Liver (tissue), 9 donors: ENCODE measurements around the gene APOH. TPM values are rescaled to one million over a fixed set of nuclear protein-coding genes. Genes with fewer than 3 reads are reported as not detected.

Experiments
- DNase-seq: peaks from one replicate; pipeline ENCODE4 v3.0.0-alpha.2; 2017; ENCODE audit warnings: low spot score
- H3K27ac ChIP-seq, 2 donors: one replicate each; pipeline ENCODE4 v1.7.0; 2013; ENCODE audit warnings: inconsistent platforms in 2 of 2, low read length in 2 of 2, control low read depth in 1 of 2, low read depth in 1 of 2, mild to moderate bottlenecking in 1 of 2
- H3K27me3 ChIP-seq, 4 donors: one replicate each; pipeline versions ENCODE4 v1.6.1 to v1.7.0; 2013; ENCODE audit warnings: low read length in 3 of 4, inconsistent platforms in 1 of 4, mild to moderate bottlenecking in 1 of 4, moderate library complexity in 1 of 4; ENCODE audit not compliant: control insufficient read depth in 4 of 4, insufficient read depth in 4 of 4
- H3K36me3 ChIP-seq, 4 donors: one replicate each; pipeline versions ENCODE4 v1.6.1 to v1.7.0; 2013; ENCODE audit warnings: low read length in 3 of 4, mild to moderate bottlenecking in 3 of 4, low read depth in 1 of 4, moderate library complexity in 1 of 4; ENCODE audit not compliant: control insufficient read depth in 4 of 4, insufficient read depth in 3 of 4
- H3K4me1 ChIP-seq, 4 donors: one replicate each; pipeline versions ENCODE4 v1.6.1 to v1.7.0; 2013; ENCODE audit warnings: low read length in 3 of 4, mild to moderate bottlenecking in 3 of 4, moderate library complexity in 1 of 4; ENCODE audit not compliant: control insufficient read depth in 4 of 4, insufficient read depth in 4 of 4
- H3K4me3 ChIP-seq, 3 donors: one replicate each; pipeline versions ENCODE4 v1.6.1 to v1.7.0; 2013; ENCODE audit warnings: low read length in 3 of 3, control low read depth in 1 of 3, low read depth in 1 of 3, mild to moderate bottlenecking in 1 of 3
- H3K9ac ChIP-seq, 2 donors: one replicate each; pipeline ENCODE4 v1.7.0; 2013; ENCODE audit warnings: low read length in 2 of 2, mild to moderate bottlenecking in 2 of 2, moderate library complexity in 2 of 2, control low read depth in 1 of 2, low read depth in 1 of 2
- H3K9me3 ChIP-seq, 4 donors: one replicate each; pipeline versions ENCODE4 v1.6.1 to v1.7.0; 2013; ENCODE audit warnings: low read length in 3 of 4; ENCODE audit not compliant: control insufficient read depth in 4 of 4
- ATF3 ChIP-seq: IDR thresholded peaks from 2 replicates; pipeline ENCODE4 v1.6.1; 2016; ENCODE audit warnings: antibody characterized with exemption
- FOXA1 ChIP-seq: IDR thresholded peaks from 2 replicates; pipeline ENCODE4 v1.6.1; 2016; ENCODE audit warnings: antibody characterized with exemption
- FOXA2 ChIP-seq: IDR thresholded peaks from 2 replicates; pipeline ENCODE4 v1.6.1; 2016; ENCODE audit warnings: antibody characterized with exemption
- HNF4A ChIP-seq, 2 donors: conservative IDR thresholded peaks; 2 replicates each; pipeline ENCODE4 v1.6.1; 2016; ENCODE audit warnings: antibody characterized with exemption in 2 of 2, mild to moderate bottlenecking in 2 of 2
- JUND ChIP-seq, 2 donors: IDR thresholded peaks; 2 replicates each; pipeline ENCODE4 v1.6.1; 2016; ENCODE audit warnings: antibody characterized with exemption in 2 of 2
- MAX ChIP-seq: IDR thresholded peaks from 2 replicates; pipeline ENCODE4 v1.6.1; 2016; ENCODE audit warnings: antibody characterized with exemption
- NR2F2 ChIP-seq: IDR thresholded peaks from 2 replicates; pipeline ENCODE4 v1.6.1; 2016; ENCODE audit warnings: antibody characterized with exemption
- RAD21 ChIP-seq, 2 donors: IDR thresholded peaks; 2 replicates each; pipeline ENCODE4 v1.6.1; 2016; ENCODE audit warnings: antibody characterized with exemption in 2 of 2, mild to moderate bottlenecking in 2 of 2
- REST ChIP-seq: IDR thresholded peaks from 2 replicates; pipeline ENCODE4 v1.6.1; 2016; ENCODE audit warnings: antibody characterized with exemption, mild to moderate bottlenecking
- RXRA ChIP-seq, 2 donors: IDR thresholded peaks; 2 replicates each; pipeline ENCODE4 v1.6.1; 2017 to 2018; ENCODE audit warnings: antibody characterized with exemption in 2 of 2, mild to moderate bottlenecking in 1 of 2
- SP1 ChIP-seq: IDR thresholded peaks from 2 replicates; pipeline ENCODE4 v1.6.1; 2018; ENCODE audit warnings: antibody characterized with exemption, mild to moderate bottlenecking
- YY1 ChIP-seq: IDR thresholded peaks from 2 replicates; pipeline ENCODE4 v1.6.1; 2016; ENCODE audit warnings: antibody characterized with exemption, mild to moderate bottlenecking
- ZBTB33 ChIP-seq: IDR thresholded peaks from 2 replicates; pipeline ENCODE4 v1.6.1; 2016; ENCODE audit warnings: antibody characterized with exemption
- WGBS: extraction: QIAGEN DNeasy Blood & Tissue Kit; methylation state at CpG from one replicate; pipeline ENCODE4 v1.1.7; 2013; 5-methylcytosine and 5-hydroxymethylcytosine counted together
- polyA plus RNA-seq, 2 donors: library from polyadenylated mRNA; stranded (reverse) in 1 of 2; unstranded in 1 of 2; fragments of 200-250 nt in 1 of 2; fragments of >200 nt in 1 of 2; fragmentation: Nextera tagmentation in 1 of 2; extraction: Ambion mirVana in 1 of 2; gene quantifications; one replicate each; pipeline versions ENCODE4 v1.2.1 to v1.2.3, GENCODE V29; 2013 to 2015
- total RNA-seq, 2 donors: library from RNA; depleted of rRNA; stranded (reverse); fragments of >200 nt; gene quantifications; one replicate each; pipeline ENCODE4 v1.2.3, GENCODE V29; 2014
- donor health status: healthy.
- donor health status: healthy.
- donor health status: healthy.
- donor health status: healthy.
- donor health status: healthy.

The APOH gene
- total and polyA plus RNA-seq, 4 donors = 2,858 to 7,307 (median 5,841) TPM

GRCh38 chr17:66262767-66263166 lies 33.6 kb upstream of the APOH start:
- no peak for DNase-seq
- 76% methylated on average over 2 of the region's 2 CpGs for WGBS

GRCh38 chr17:66260688-66261087 lies 31.5 kb upstream of the APOH start:
- no peaks in the 10 kb centered on the region for H3K9me3 ChIP-seq

More at GRCh38 chr17:66262767-66263166, 33.6 kb upstream of the APOH start:
- H3K4me3 ChIP-seq = no peak overlapping the region
- no peaks in the 10 kb centered on the region for H3K27me3 ChIP-seq
- no peaks in the 10 kb centered on the region for H3K36me3 ChIP-seq
- no peak overlapping the region for H3K9ac ChIP-seq
- H3K27ac ChIP-seq = no peak overlapping the region
- no peak for TF ChIP-seq HNF4A (conservative IDR thresholded peaks at IDR 0.05)
- H3K4me1 ChIP-seq = no peaks in the 10 kb centered on the region
- H3K9me3 ChIP-seq = no peaks in the 10 kb centered on the region

More at GRCh38 chr17:66260688-66261087, 31.5 kb upstream of the APOH start:
- WGBS = 8% methylated on average over 1 of the region's 1 CpG
- H3K4me3 ChIP-seq = no peak overlapping the region
- H3K27ac ChIP-seq = no peak overlapping the region
- H3K36me3 ChIP-seq = no peaks in the 10 kb centered on the region
- H3K4me1 ChIP-seq = no peaks in the 10 kb centered on the region
- no peak for TF ChIP-seq SP1
- TF ChIP-seq NR2F2 = no peak
- TF ChIP-seq FOXA1 = no peak
- no peak for TF ChIP-seq ATF3
- TF ChIP-seq FOXA2 = no peak
- no peak for TF ChIP-seq ZBTB33
- TF ChIP-seq YY1 = no peak
- no peak for TF ChIP-seq RXRA (IDR thresholded peaks at IDR 0.05)
- no peak for TF ChIP-seq REST
- no peak for TF ChIP-seq JUND (IDR thresholded peaks at IDR 0.05)
- TF ChIP-seq MAX = no peak
- no peak for TF ChIP-seq RAD21 (IDR thresholded peaks at IDR 0.05)
- no peak overlapping the region for H3K9ac ChIP-seq
- no peak for DNase-seq
- no peaks in the 10 kb centered on the region for H3K27me3 ChIP-seq
